SK-N-SH (cell line): ENCODE results near the gene NRF1. TPM values are rescaled to one million over a fixed set of nuclear protein-coding genes. Genes with fewer than 3 reads are reported as not detected.

ENCODE experiments used
- CTCF ChIA-PET: fragments of 300-600, 350-600 bp; formaldehyde crosslinking; extraction: SDS; loops from one replicate; lab custom pipeline; 2021; lab: Yijun Ruan, JAX
- POLR2A ChIA-PET: fragments of 350-600 bp; sonication (Branson Sonifier 250); formaldehyde crosslinking; extraction: SDS; loops from one replicate; lab custom pipeline; 2020; ENCODE audit warnings: antibody characterized with exemption, inconsistent platforms; lab: Yijun Ruan, JAX
- DNase-seq: peaks from one replicate; pipeline ENCODE4 v3.0.0; 2012
- H2AFZ ChIP-seq: fragments of 200-600 bp; sonication (generic); 2 replicates; pipeline ENCODE4 v1.8.1; 2016; ENCODE audit warnings: antibody characterized with exemption, mild to moderate bottlenecking, low read depth
- H3F3A ChIP-seq: fragments of 200-600 bp; sonication (generic); replicated peaks from 2 replicates; pipeline ENCODE3; 2016; ENCODE audit warnings: antibody characterized with exemption, mild to moderate bottlenecking; ENCODE audit not compliant: insufficient read depth
- H3K27ac ChIP-seq, 2 experiments: fragments of 200-500 bp in 1 of 2; fragments of 200-600 bp in 1 of 2; sonication (Bioruptor generic) in 1 of 2; sonication (generic), shearing (Covaris generic) in 1 of 2; 2 replicates each; pipeline versions ENCODE4 v1.5.1 to v1.6.1; 2014 to 2016; ENCODE audit warnings: low read depth in 2 of 2, inconsistent platforms in 1 of 2, low read length in 1 of 2, mild to moderate bottlenecking in 1 of 2, mixed read lengths in 1 of 2
- H3K27me3 ChIP-seq: fragments of 200-600 bp; sonication (generic), shearing (Covaris generic); 2 replicates; pipeline ENCODE4 v1.6.1; 2016; ENCODE audit warnings: mixed run types; ENCODE audit not compliant: insufficient read depth
- H3K36me3 ChIP-seq, 2 experiments: fragments of 200-500 bp in 1 of 2; fragments of 200-600 bp in 1 of 2; sonication (Bioruptor generic) in 1 of 2; sonication (generic) in 1 of 2; replicated peaks in 1 of 2; 2 replicates each; pipeline versions ENCODE3 to v1.5.1; 2014 to 2016; ENCODE audit warnings: low read length in 1 of 2, mild to moderate bottlenecking in 1 of 2; ENCODE audit not compliant: insufficient read depth in 2 of 2, control insufficient read depth in 1 of 2
- H3K4me1 ChIP-seq, 2 experiments: fragments of 200-500 bp in 1 of 2; fragments of 200-600 bp in 1 of 2; sonication (Bioruptor generic) in 1 of 2; sonication (generic), shearing (Covaris generic) in 1 of 2; 2 replicates each; pipeline versions ENCODE4 v1.5.1 to v1.6.1; 2014 to 2016; ENCODE audit warnings: low read depth in 1 of 2, low read length in 1 of 2, mixed run types in 1 of 2; ENCODE audit not compliant: insufficient read depth in 2 of 2, control insufficient read depth in 1 of 2
- H3K4me2 ChIP-seq: fragments of 200-600 bp; sonication (generic), shearing (Covaris generic); 2 replicates; pipeline ENCODE4 v1.6.1; 2017; ENCODE audit warnings: mixed run types
- H3K4me3 ChIP-seq, 2 experiments: fragments of 200-500 bp in 1 of 2; fragments of 200-600 bp in 1 of 2; sonication (Bioruptor generic) in 1 of 2; sonication (generic), shearing (Covaris generic) in 1 of 2; 2 replicates each; pipeline versions ENCODE4 v1.5.1 to v1.8.1; 2014 to 2016; ENCODE audit warnings: low read depth in 2 of 2, inconsistent platforms in 1 of 2, low read length in 1 of 2, mild to moderate bottlenecking in 1 of 2, mixed read lengths in 1 of 2, moderate library complexity in 1 of 2
- H3K79me2 ChIP-seq: fragments of 200-600 bp; sonication (generic); 2 replicates; pipeline ENCODE4 v1.8.1; 2017; ENCODE audit warnings: mild to moderate bottlenecking; ENCODE audit not compliant: insufficient read depth
- H3K9ac ChIP-seq: fragments of 200-600 bp; sonication (generic); 2 replicates; pipeline ENCODE4 v1.6.1; 2017; ENCODE audit warnings: mixed run types
- H3K9me2 ChIP-seq: fragments of 200-600 bp; sonication (generic); 2 replicates; pipeline ENCODE4 v1.6.1; 2017; ENCODE audit warnings: mixed run types
- H3K9me3 ChIP-seq: fragments of 200-600 bp; sonication (generic); 2 replicates; pipeline ENCODE4 v1.6.1; 2017; ENCODE audit warnings: mixed run types, mild to moderate bottlenecking, moderate library complexity
- H4K20me1 ChIP-seq: fragments of 200-600 bp; sonication (generic); 2 replicates; pipeline ENCODE4 v1.6.1; 2017; ENCODE audit warnings: mild to moderate bottlenecking, mixed run types; ENCODE audit not compliant: insufficient read depth
- EP300 ChIP-seq, 2 experiments: IDR thresholded peaks; 2 replicates each; pipeline versions ENCODE4 v1.4.0 to v1.6.1; 2012; ENCODE audit warnings: borderline replicate concordance in 1 of 2, low read depth in 1 of 2, low read length in 1 of 2
- FOSL2 ChIP-seq: IDR thresholded peaks from 2 replicates; pipeline ENCODE4 v1.4.0; 2012; ENCODE audit warnings: low read depth, mild to moderate bottlenecking, moderate library complexity, borderline replicate concordance
- JUND ChIP-seq: IDR thresholded peaks from 2 replicates; pipeline ENCODE4 v1.4.0; 2012
- NFIC ChIP-seq: IDR thresholded peaks from 2 replicates; pipeline ENCODE4 v1.4.0; 2012; ENCODE audit warnings: borderline replicate concordance
- RCOR1 ChIP-seq: fragments of 150-350 bp; IDR thresholded peaks from 2 replicates; pipeline ENCODE4 v1.6.1; 2017; ENCODE audit warnings: antibody characterized with exemption, low read length
- TCF12 ChIP-seq: IDR thresholded peaks from 2 replicates; pipeline ENCODE4 v1.4.0; 2012
- TEAD4 ChIP-seq: IDR thresholded peaks from 2 replicates; pipeline ENCODE4 v1.4.0; 2012; ENCODE audit warnings: mild to moderate bottlenecking, borderline replicate concordance; ENCODE audit not compliant: insufficient read depth
- YY1 ChIP-seq: IDR thresholded peaks from 2 replicates; pipeline ENCODE4 v1.4.0; 2012; ENCODE audit warnings: low read depth, mild to moderate bottlenecking
- WGBS: methylation state at CpG from one replicate; pipeline ENCODE4 v1.1.6; 2017; ENCODE audit warnings: low lambda C conversion rate; 5-methylcytosine and 5-hydroxymethylcytosine counted together
- polyA plus RNA-seq, 3 experiments: library from polyadenylated mRNA; depleted of rRNA; stranded (reverse); fragments of >200 nt; gene quantifications; 2 replicates each; pipeline ENCODE4 v1.2.3, GENCODE V29; 2012
- TF ChIP-seq, protein P1 (sequence below): IDR thresholded peaks from 2 replicates; pipeline ENCODE4; 2012
- TF ChIP-seq, protein P2 (sequence below): IDR thresholded peaks from 2 replicates; pipeline ENCODE4 v1.6.1; 2012; ENCODE audit warnings: mild to moderate bottlenecking, low read depth, low read length, moderate library complexity
- TF ChIP-seq, protein P3 (sequence below): fragments of 200-600 bp; sonication (generic); IDR thresholded peaks from 2 replicates; pipeline ENCODE4 v1.6.1; 2017; ENCODE audit warnings: antibody characterized with exemption, mild to moderate bottlenecking, moderate library complexity

The NRF1 gene
- polyA plus RNA-seq, 1 of the 3 experiments (the other 2 are of a cell fraction): 10.9 TPM

DNA sequence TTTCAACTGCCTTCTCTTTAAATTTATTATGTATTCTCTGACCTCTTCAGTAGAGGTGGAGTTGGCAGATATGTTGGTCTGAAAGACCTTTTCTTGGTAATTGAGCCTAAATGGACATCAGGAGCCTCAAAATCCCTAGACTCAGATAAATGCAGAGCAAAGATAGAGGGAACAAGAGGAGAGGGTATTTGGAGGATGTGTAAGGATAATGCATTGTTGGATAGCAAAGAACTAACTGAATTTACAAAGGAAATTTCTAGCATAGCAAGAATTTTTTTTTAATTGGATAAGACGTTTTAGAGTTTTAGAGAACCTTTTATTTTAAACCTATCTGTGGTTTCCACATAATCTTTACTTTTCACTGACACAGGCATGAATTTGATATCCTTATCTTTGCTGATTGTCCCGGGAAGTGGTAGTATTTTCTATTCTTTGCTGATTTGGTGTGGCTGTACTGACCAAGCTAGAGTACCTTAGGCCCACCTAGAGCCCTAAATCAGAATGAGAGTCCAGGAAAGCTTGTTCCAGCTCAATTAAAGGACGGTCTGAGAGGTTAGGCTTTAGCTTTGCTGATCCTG, 91.3 kb downstream of the NRF1 start:
- H3K36me3 ChIP-seq: peaks cover 0 to 4% of the 10 kb centered on the region in 2 experiments
- H3K9me3 ChIP-seq: no peaks in the 10 kb centered on the region
- WGBS: 65% methylated on average over 3 of the region's 3 CpGs
- no peak for DNase-seq
- peak overlapping the region; percentile 18 to 55; a peak in 3 of 4 replicates for H3K27ac ChIP-seq
- peak overlapping the region; percentile 27; the same call in 1 of the 2 replicates for H3K4me2 ChIP-seq
- H3K27me3 ChIP-seq: no peaks in the 10 kb centered on the region
- H2AFZ ChIP-seq: no peak overlapping the region
- POLR2A ChIA-PET: no interaction called here
- H4K20me1 ChIP-seq: no peaks in the 10 kb centered on the region
- peaks cover 0 to 23% of the 10 kb centered on the region in 2 experiments; a peak in 3 of 4 replicates for H3K4me1 ChIP-seq
- H3K4me3 ChIP-seq: no peak overlapping the region
- H3F3A ChIP-seq: peaks cover 20% of the 10 kb centered on the region
- TF ChIP-seq YY1 (no peak), FOSL2 (no peak)
- TF ChIP-seq, protein P1, sequence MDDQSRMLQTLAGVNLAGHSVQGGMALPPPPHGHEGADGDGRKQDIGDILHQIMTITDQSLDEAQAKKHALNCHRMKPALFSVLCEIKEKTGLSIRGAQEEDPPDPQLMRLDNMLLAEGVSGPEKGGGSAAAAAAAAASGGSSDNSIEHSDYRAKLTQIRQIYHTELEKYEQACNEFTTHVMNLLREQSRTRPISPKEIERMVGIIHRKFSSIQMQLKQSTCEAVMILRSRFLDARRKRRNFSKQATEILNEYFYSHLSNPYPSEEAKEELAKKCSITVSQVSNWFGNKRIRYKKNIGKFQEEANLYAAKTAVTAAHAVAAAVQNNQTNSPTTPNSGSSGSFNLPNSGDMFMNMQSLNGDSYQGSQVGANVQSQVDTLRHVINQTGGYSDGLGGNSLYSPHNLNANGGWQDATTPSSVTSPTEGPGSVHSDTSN: 0 out of 2 replicates have a peak, but pooled peaks have one; percentile 6
- H3K9me2 ChIP-seq: no peaks in the 10 kb centered on the region
- H3K9ac ChIP-seq: no peak overlapping the region
- no peaks in the 10 kb centered on the region for H3K79me2 ChIP-seq
- CTCF ChIA-PET: interaction anchor here (1.1 to 1.6 kb wide), 4 partner anchors 9 to 38 kb away, joined by 3 to 4 read pairs (median 4); no protein-coding TSS in a partner anchor

DNA sequence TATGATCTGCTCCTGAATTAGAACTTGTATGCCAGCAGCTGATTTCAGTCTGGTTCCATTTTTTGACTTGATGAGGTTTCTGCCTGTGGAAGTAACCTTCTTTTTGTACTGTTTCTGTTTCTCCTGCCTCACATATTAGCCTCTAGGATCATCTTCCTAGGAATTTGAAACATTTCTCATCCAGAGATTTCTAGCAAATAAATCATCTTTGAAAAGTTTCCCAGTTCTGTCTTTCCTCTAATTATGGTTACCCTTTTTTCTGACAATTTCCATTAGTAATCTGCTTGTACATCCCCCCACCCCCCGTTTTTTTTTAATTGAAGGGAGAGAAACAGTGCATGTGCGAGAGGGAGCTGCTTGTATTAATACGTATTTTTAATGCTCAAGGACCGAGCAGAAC, 92.2 kb downstream of the NRF1 start:
- ChIA-PET CTCF (interaction anchor here (1.3 kb wide), 1 partner anchor 39 kb away, joined by 4 read pairs; no protein-coding TSS in a partner anchor), POLR2A (no interaction called here)
- no peaks in the 10 kb centered on the region for H3K27me3 ChIP-seq
- peaks cover 0 to 7% of the 10 kb centered on the region in 2 experiments for H3K36me3 ChIP-seq
- no peak overlapping the region for H3K9ac ChIP-seq
- no peaks in the 10 kb centered on the region for H4K20me1 ChIP-seq
- peak overlapping the region; percentile 4 to 11; a peak in 2 of 4 replicates for H3K27ac ChIP-seq
- peaks cover 20% of the 10 kb centered on the region for H3F3A ChIP-seq
- TF ChIP-seq, protein P1: peak; percentile 78
- TF ChIP-seq TEAD4 (peak; percentile 26; the same call in 1 of the 2 replicates), RCOR1 (no peak), FOSL2 (0 out of 2 replicates have a peak, but pooled peaks have one; percentile 3), TCF12 (peak; percentile 67), NFIC (0 out of 2 replicates have a peak, but pooled peaks have one; percentile 9), JUND (peak; percentile 26; the same call in 1 of the 2 replicates), EP300 (IDR thresholded peaks at IDR 0.05; ENCODE audit: borderline replicate concordance in 1 of 2, low read depth in 1 of 2, low read length in 1 of 2) (0 out of 4 replicates have a peak, but pooled peaks of 1 of the 2 experiments have one; percentile 35)
- TF ChIP-seq, protein P2, sequence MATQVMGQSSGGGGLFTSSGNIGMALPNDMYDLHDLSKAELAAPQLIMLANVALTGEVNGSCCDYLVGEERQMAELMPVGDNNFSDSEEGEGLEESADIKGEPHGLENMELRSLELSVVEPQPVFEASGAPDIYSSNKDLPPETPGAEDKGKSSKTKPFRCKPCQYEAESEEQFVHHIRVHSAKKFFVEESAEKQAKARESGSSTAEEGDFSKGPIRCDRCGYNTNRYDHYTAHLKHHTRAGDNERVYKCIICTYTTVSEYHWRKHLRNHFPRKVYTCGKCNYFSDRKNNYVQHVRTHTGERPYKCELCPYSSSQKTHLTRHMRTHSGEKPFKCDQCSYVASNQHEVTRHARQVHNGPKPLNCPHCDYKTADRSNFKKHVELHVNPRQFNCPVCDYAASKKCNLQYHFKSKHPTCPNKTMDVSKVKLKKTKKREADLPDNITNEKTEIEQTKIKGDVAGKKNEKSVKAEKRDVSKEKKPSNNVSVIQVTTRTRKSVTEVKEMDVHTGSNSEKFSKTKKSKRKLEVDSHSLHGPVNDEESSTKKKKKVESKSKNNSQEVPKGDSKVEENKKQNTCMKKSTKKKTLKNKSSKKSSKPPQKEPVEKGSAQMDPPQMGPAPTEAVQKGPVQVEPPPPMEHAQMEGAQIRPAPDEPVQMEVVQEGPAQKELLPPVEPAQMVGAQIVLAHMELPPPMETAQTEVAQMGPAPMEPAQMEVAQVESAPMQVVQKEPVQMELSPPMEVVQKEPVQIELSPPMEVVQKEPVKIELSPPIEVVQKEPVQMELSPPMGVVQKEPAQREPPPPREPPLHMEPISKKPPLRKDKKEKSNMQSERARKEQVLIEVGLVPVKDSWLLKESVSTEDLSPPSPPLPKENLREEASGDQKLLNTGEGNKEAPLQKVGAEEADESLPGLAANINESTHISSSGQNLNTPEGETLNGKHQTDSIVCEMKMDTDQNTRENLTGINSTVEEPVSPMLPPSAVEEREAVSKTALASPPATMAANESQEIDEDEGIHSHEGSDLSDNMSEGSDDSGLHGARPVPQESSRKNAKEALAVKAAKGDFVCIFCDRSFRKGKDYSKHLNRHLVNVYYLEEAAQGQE: no peak
- TF ChIP-seq, protein P3, sequence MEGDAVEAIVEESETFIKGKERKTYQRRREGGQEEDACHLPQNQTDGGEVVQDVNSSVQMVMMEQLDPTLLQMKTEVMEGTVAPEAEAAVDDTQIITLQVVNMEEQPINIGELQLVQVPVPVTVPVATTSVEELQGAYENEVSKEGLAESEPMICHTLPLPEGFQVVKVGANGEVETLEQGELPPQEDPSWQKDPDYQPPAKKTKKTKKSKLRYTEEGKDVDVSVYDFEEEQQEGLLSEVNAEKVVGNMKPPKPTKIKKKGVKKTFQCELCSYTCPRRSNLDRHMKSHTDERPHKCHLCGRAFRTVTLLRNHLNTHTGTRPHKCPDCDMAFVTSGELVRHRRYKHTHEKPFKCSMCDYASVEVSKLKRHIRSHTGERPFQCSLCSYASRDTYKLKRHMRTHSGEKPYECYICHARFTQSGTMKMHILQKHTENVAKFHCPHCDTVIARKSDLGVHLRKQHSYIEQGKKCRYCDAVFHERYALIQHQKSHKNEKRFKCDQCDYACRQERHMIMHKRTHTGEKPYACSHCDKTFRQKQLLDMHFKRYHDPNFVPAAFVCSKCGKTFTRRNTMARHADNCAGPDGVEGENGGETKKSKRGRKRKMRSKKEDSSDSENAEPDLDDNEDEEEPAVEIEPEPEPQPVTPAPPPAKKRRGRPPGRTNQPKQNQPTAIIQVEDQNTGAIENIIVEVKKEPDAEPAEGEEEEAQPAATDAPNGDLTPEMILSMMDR: no peak
- DNase-seq: no peak
- no peaks in the 10 kb centered on the region for H3K9me2 ChIP-seq
- peaks cover 0 to 23% of the 10 kb centered on the region in 2 experiments; a peak in 3 of 4 replicates for H3K4me1 ChIP-seq
- no peak overlapping the region for H3K4me3 ChIP-seq
- no peak overlapping the region for H2AFZ ChIP-seq
- WGBS: 86% methylated on average over 4 of the region's 4 CpGs
- H3K4me2 ChIP-seq: peak overlapping the region; percentile 27; the same call in 1 of the 2 replicates
- no peaks in the 10 kb centered on the region for H3K9me3 ChIP-seq
- no peaks in the 10 kb centered on the region for H3K79me2 ChIP-seq
